HepG2 (cell line): ENCODE measurements around the gene ANXA6. TPM values are rescaled to one million over a fixed set of nuclear protein-coding genes. Genes with fewer than 3 reads are reported as not detected.

Source experiments
- HNF4A ChIP-seq: sonication (generic); formaldehyde crosslinking; IDR thresholded peaks from 2 replicates; pipeline ENCODE4 v1.4.0; 2020; ENCODE audit warnings: missing genetic modification reagents
- HNF4G ChIP-seq, 2 experiments: sonication (generic) in 1 of 2; formaldehyde crosslinking in 1 of 2; IDR thresholded peaks; 2 replicates each; pipeline versions ENCODE4 v1.4.0 to v1.6.1; 2011 to 2020; ENCODE audit warnings: borderline replicate concordance in 2 of 2, low read depth in 2 of 2, mild to moderate bottlenecking in 2 of 2, low read length in 1 of 2, missing genetic modification reagents in 1 of 2, moderate library complexity in 1 of 2
- KAT2B ChIP-seq: fragments of 150-350 bp; IDR thresholded peaks from 2 replicates; pipeline ENCODE4 v1.6.1; 2014; ENCODE audit warnings: low read depth, low read length, borderline replicate concordance
- POLR2G ChIP-seq: fragments of 200-400 bp; formaldehyde crosslinking; IDR thresholded peaks from 2 replicates; pipeline ENCODE4 v1.6.1; 2018; ENCODE audit warnings: mild to moderate bottlenecking, low read depth, low read length, moderate library complexity
- RBM22 ChIP-seq: fragments of 200-400 bp; formaldehyde crosslinking; optimal IDR thresholded peaks from 2 replicates; pipeline ENCODE3; 2017; ENCODE audit warnings: mild to moderate bottlenecking, low read length, moderate library complexity
- ZFP37 ChIP-seq: sonication (generic); formaldehyde crosslinking; IDR thresholded peaks from 2 replicates; pipeline ENCODE4 v1.4.0; 2020; ENCODE audit warnings: missing genetic modification reagents, borderline replicate concordance
- ZNF557 ChIP-seq: sonication (generic); formaldehyde crosslinking; IDR thresholded peaks from 2 replicates; pipeline ENCODE4 v1.4.0; 2020; ENCODE audit warnings: missing genetic modification reagents
- ZZZ3 ChIP-seq: sonication (generic); formaldehyde crosslinking; IDR thresholded peaks from 2 replicates; pipeline ENCODE4 v1.4.0; 2020; ENCODE audit warnings: missing genetic modification reagents, mild to moderate bottlenecking, borderline replicate concordance
- polyA plus RNA-seq, 8 experiments: library from polyadenylated mRNA; depleted of rRNA in 3 of 8; stranded (reverse) in 7 of 8; unstranded in 1 of 8; fragments of >200 nt; fragmentation: Illumina TruSeq in 4 of 8; extraction: Trizol in 4 of 8; gene quantifications; 2 replicates each; pipeline versions ENCODE4 v1.2.1 to v1.2.3, GENCODE V29; 2011 to 2016; ENCODE audit warnings: low read depth in 4 of 8, missing spikeins in 1 of 8, mixed read lengths in 1 of 8; ENCODE audit not compliant: insufficient read depth in 1 of 8
- total RNA-seq, 5 experiments: library from RNA; depleted of rRNA; stranded (reverse); fragments of >200 nt; fragmentation: Illumina TruSeq; extraction: Trizol; gene quantifications; 2 replicates each; pipeline ENCODE4 v1.2.3, GENCODE V29; 2016; ENCODE audit warnings: low read depth in 1 of 5
- TF ChIP-seq, protein P1 (sequence below): sonication (generic); formaldehyde crosslinking; IDR thresholded peaks from 2 replicates; pipeline ENCODE4 v1.5.1; 2020; ENCODE audit warnings: mild to moderate bottlenecking, missing genetic modification reagents, moderate library complexity
- TF ChIP-seq, protein P2 (sequence below): sonication (generic); formaldehyde crosslinking; IDR thresholded peaks from 2 replicates; pipeline ENCODE4 v1.5.0; 2020; ENCODE audit warnings: missing genetic modification reagents
- TF ChIP-seq, protein P3 (sequence below): sonication (generic); formaldehyde crosslinking; IDR thresholded peaks from 2 replicates; pipeline ENCODE4 v1.5.0; 2020; ENCODE audit warnings: mild to moderate bottlenecking, missing genetic modification reagents, moderate library complexity
- TF ChIP-seq, protein P4 (sequence below), 2 experiments: fragments of 450-650 bp in 1 of 2; sonication (generic) in 1 of 2; formaldehyde crosslinking in 1 of 2; IDR thresholded peaks; 2 replicates each; pipeline versions ENCODE4 v1.6.1 to v1.8.0; 2016 to 2022; ENCODE audit warnings: antibody characterized with exemption in 1 of 2, mild to moderate bottlenecking in 1 of 2, missing genetic modification reagents in 1 of 2

ANXA6 gene
- total and polyA plus RNA-seq, 2 of the 13 experiments (the other 11 are each of a cell fraction or from before 2014, with no cell fraction given): 103 to 125 TPM

DNA sequence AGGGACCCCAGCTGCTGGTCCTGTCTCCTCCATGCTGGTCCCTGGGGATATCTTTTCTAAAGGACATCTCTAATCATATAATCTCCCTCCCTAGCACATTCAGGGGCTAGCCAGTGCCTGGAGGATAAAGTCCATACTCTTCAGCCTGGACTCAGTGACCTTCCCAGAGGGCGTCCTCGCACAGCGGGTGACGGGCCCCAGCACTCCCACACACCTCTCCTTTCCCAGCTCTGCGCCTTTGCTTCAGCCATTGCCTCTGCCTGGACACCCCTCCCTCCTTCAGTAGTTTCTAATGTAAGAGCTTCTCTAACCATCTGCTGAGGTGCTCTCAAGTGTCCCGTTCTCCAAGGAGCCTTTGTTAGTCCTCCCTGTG lies 61.6 kb downstream of the ANXA6 start (continued):
- TF ChIP-seq, protein P1, sequence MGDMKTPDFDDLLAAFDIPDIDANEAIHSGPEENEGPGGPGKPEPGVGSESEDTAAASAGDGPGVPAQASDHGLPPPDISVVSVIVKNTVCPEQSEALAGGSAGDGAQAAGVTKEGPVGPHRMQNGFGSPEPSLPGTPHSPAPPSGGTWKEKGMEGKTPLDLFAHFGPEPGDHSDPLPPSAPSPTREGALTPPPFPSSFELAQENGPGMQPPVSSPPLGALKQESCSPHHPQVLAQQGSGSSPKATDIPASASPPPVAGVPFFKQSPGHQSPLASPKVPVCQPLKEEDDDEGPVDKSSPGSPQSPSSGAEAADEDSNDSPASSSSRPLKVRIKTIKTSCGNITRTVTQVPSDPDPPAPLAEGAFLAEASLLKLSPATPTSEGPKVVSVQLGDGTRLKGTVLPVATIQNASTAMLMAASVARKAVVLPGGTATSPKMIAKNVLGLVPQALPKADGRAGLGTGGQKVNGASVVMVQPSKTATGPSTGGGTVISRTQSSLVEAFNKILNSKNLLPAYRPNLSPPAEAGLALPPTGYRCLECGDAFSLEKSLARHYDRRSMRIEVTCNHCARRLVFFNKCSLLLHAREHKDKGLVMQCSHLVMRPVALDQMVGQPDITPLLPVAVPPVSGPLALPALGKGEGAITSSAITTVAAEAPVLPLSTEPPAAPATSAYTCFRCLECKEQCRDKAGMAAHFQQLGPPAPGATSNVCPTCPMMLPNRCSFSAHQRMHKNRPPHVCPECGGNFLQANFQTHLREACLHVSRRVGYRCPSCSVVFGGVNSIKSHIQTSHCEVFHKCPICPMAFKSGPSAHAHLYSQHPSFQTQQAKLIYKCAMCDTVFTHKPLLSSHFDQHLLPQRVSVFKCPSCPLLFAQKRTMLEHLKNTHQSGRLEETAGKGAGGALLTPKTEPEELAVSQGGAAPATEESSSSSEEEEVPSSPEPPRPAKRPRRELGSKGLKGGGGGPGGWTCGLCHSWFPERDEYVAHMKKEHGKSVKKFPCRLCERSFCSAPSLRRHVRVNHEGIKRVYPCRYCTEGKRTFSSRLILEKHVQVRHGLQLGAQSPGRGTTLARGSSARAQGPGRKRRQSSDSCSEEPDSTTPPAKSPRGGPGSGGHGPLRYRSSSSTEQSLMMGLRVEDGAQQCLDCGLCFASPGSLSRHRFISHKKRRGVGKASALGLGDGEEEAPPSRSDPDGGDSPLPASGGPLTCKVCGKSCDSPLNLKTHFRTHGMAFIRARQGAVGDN: peak; percentile 23; the same call in 1 of the 2 replicates
- TF ChIP-seq ZZZ3 (CRISPR knock-in tag) (no peak), ZNF557 (CRISPR knock-in tag) (no peak), ZFP37 (CRISPR knock-in tag) (no peak), KAT2B (no peak), RBM22 (peak; percentile 49), HNF4G (IDR thresholded peaks at IDR 0.05; ENCODE audit: borderline replicate concordance, low read depth, low read length) (peak; percentile 56; the same call in 1 of the 2 replicates), HNF4G (CRISPR knock-in tag; IDR thresholded peaks at IDR 0.05; ENCODE audit: borderline replicate concordance, low read depth) (no peak; the same call in 1 of the 2 replicates), POLR2G (peak; percentile 47; the same call in 1 of the 2 replicates), HNF4A (CRISPR knock-in tag) (peak; percentile 81)
- TF ChIP-seq, protein P2, sequence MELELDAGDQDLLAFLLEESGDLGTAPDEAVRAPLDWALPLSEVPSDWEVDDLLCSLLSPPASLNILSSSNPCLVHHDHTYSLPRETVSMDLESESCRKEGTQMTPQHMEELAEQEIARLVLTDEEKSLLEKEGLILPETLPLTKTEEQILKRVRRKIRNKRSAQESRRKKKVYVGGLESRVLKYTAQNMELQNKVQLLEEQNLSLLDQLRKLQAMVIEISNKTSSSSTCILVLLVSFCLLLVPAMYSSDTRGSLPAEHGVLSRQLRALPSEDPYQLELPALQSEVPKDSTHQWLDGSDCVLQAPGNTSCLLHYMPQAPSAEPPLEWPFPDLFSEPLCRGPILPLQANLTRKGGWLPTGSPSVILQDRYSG (CRISPR knock-in tag): no peak
- TF ChIP-seq, protein P3, sequence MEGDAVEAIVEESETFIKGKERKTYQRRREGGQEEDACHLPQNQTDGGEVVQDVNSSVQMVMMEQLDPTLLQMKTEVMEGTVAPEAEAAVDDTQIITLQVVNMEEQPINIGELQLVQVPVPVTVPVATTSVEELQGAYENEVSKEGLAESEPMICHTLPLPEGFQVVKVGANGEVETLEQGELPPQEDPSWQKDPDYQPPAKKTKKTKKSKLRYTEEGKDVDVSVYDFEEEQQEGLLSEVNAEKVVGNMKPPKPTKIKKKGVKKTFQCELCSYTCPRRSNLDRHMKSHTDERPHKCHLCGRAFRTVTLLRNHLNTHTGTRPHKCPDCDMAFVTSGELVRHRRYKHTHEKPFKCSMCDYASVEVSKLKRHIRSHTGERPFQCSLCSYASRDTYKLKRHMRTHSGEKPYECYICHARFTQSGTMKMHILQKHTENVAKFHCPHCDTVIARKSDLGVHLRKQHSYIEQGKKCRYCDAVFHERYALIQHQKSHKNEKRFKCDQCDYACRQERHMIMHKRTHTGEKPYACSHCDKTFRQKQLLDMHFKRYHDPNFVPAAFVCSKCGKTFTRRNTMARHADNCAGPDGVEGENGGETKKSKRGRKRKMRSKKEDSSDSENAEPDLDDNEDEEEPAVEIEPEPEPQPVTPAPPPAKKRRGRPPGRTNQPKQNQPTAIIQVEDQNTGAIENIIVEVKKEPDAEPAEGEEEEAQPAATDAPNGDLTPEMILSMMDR (CRISPR knock-in tag): peak; percentile 51
- TF ChIP-seq, protein P4, sequence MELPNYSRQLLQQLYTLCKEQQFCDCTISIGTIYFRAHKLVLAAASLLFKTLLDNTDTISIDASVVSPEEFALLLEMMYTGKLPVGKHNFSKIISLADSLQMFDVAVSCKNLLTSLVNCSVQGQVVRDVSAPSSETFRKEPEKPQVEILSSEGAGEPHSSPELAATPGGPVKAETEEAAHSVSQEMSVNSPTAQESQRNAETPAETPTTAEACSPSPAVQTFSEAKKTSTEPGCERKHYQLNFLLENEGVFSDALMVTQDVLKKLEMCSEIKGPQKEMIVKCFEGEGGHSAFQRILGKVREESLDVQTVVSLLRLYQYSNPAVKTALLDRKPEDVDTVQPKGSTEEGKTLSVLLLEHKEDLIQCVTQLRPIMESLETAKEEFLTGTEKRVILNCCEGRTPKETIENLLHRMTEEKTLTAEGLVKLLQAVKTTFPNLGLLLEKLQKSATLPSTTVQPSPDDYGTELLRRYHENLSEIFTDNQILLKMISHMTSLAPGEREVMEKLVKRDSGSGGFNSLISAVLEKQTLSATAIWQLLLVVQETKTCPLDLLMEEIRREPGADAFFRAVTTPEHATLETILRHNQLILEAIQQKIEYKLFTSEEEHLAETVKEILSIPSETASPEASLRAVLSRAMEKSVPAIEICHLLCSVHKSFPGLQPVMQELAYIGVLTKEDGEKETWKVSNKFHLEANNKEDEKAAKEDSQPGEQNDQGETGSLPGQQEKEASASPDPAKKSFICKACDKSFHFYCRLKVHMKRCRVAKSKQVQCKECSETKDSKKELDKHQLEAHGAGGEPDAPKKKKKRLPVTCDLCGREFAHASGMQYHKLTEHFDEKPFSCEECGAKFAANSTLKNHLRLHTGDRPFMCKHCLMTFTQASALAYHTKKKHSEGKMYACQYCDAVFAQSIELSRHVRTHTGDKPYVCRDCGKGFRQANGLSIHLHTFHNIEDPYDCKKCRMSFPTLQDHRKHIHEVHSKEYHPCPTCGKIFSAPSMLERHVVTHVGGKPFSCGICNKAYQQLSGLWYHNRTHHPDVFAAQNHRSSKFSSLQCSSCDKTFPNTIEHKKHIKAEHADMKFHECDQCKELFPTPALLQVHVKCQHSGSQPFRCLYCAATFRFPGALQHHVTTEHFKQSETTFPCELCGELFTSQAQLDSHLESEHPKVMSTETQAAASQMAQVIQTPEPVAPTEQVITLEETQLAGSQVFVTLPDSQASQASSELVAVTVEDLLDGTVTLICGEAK (IDR thresholded peaks at IDR 0.05): no peak
- TF ChIP-seq, protein P4 (CRISPR knock-in tag; IDR thresholded peaks at IDR 0.05): no peak
